ENCODE measurements around the gene PLD4.

PLD4 gene

GRCh38 chr14:104924421-104925213, at the start of gene PLD4:
Gene PLD4 (plus strand): TSS chr14:104924879. CDS start chr14:104927141, 2,262 bp downstream.
- DNase-seq (ENCODE audit: insufficient read length, low spot score), result no peak
- FAIRE-seq, result no peak
- TF ChIP-seq POLR2A (IDR thresholded peaks at IDR 0.05; ENCODE audit: low read depth, low read length), result no peak

- FAIRE-seq (no peak), DNase-seq (ENCODE audit: insufficient read length, low spot score) (no peak)
- TF ChIP-seq POLR2A (IDR thresholded peaks at IDR 0.05; ENCODE audit: low read depth, low read length), result no peak
These were observed 49.3 kb upstream of the PLD4 start for GRCh38 chr14:104875412-104875751.

GRCh38 chr14:104875811-104876210, 48.9 kb upstream of the PLD4 start:
- DNase-seq (ENCODE audit: insufficient read length, low spot score), result no peak
- FAIRE-seq, result no peak
- TF ChIP-seq POLR2A (IDR thresholded peaks at IDR 0.05; ENCODE audit: low read depth, low read length), result no peak

GRCh38 chr14:104876251-104876699, 48.4 kb upstream of the PLD4 start:
- FAIRE-seq (peak; percentile 73), DNase-seq (ENCODE audit: insufficient read length, low spot score) (no peak)
- no peak for TF ChIP-seq POLR2A (IDR thresholded peaks at IDR 0.05; ENCODE audit: low read depth, low read length)

- FAIRE-seq, result no peak
- TF ChIP-seq POLR2A (IDR thresholded peaks at IDR 0.05; ENCODE audit: low read depth, low read length), result no peak
These were observed 47.4 kb upstream of the PLD4 start for GRCh38 chr14:104877066-104877805.

GRCh38 chr14:104877806-104878550, 46.7 kb upstream of the PLD4 start:
- no peak for FAIRE-seq
- TF ChIP-seq POLR2A (IDR thresholded peaks at IDR 0.05; ENCODE audit: low read depth, low read length), result no peak

More at GRCh38 chr14:104877066-104877805, 47.4 kb upstream of the PLD4 start:
- no peak for DNase-seq (ENCODE audit: insufficient read length, low spot score)

GRCh38 chr14:104878582-104878981, 46.1 kb upstream of the PLD4 start:
- FAIRE-seq, result no peak
- TF ChIP-seq POLR2A (IDR thresholded peaks at IDR 0.05; ENCODE audit: low read depth, low read length), result no peak
- no peak for DNase-seq (ENCODE audit: insufficient read length, low spot score)

More at GRCh38 chr14:104877806-104878550, 46.7 kb upstream of the PLD4 start:
- DNase-seq (ENCODE audit: insufficient read length, low spot score), result no peak

- no peak for TF ChIP-seq POLR2A (IDR thresholded peaks at IDR 0.05; ENCODE audit: low read depth, low read length)
- DNase-seq (ENCODE audit: insufficient read length, low spot score) (no peak), FAIRE-seq (no peak)
These were observed 45.3 kb upstream of the PLD4 start for GRCh38 chr14:104879201-104879982.

GRCh38 chr14:104879983-104880565, 44.6 kb upstream of the PLD4 start:
- FAIRE-seq (no peak), DNase-seq (ENCODE audit: insufficient read length, low spot score) (no peak)
- no peak for TF ChIP-seq POLR2A (IDR thresholded peaks at IDR 0.05; ENCODE audit: low read depth, low read length)

GRCh38 chr14:104880584-104881210, 44.0 kb upstream of the PLD4 start:
- no peak for FAIRE-seq
- DNase-seq (ENCODE audit: insufficient read length, low spot score), result no peak
- no peak for TF ChIP-seq POLR2A (IDR thresholded peaks at IDR 0.05; ENCODE audit: low read depth, low read length)

GRCh38 chr14:104881369-104881979, 43.2 kb upstream of the PLD4 start:
- FAIRE-seq (no peak), DNase-seq (ENCODE audit: insufficient read length, low spot score) (no peak)
- no peak for TF ChIP-seq POLR2A (IDR thresholded peaks at IDR 0.05; ENCODE audit: low read depth, low read length)

GRCh38 chr14:104882325-104882973, 42.2 kb upstream of the PLD4 start:
- no peak for TF ChIP-seq POLR2A (IDR thresholded peaks at IDR 0.05; ENCODE audit: low read depth, low read length)
- FAIRE-seq (peak; percentile 52), DNase-seq (ENCODE audit: insufficient read length, low spot score) (peak; percentile 92)
